Upper lobe of left lung (tissue), 6 donors: ENCODE results near the gene GSTM2. TPM values are rescaled to one million over a fixed set of nuclear protein-coding genes. Genes with fewer than 3 reads are reported as not detected.
"Not testable (repeated sequence)": the region's sequence is repeated elsewhere in the genome, so short reads cannot be mapped to it uniquely, and the experiment has no call there.

Experiments used
- ATAC-seq, 2 donors: fragments of 200-7000 bp; cut with Tn5 transposase; one replicate each; pipeline ENCODE4 v1.9.1; 2022; ENCODE audit warnings: mild to moderate bottlenecking in 2 of 2, moderate library complexity in 2 of 2; ENCODE audit not compliant: low FRiP score in 2 of 2
- DNase-seq, 2 donors: peaks; one replicate each; pipeline ENCODE4 v3.0.0-alpha.2; 2019 to 2020
- H3K27ac ChIP-seq, 4 donors: fragments of 200-600 bp; sonication (generic); one replicate each; pipeline ENCODE4 v1.5.1; 2016 to 2019
- H3K27me3 ChIP-seq, 4 donors: fragments of 200-600 bp; sonication (generic); one replicate each; pipeline ENCODE4 v1.5.1; 2017 to 2019
- H3K36me3 ChIP-seq, 4 donors: fragments of 200-600 bp; sonication (generic); one replicate each; pipeline ENCODE4 v1.5.1; 2016 to 2019
- H3K4me1 ChIP-seq, 4 donors: fragments of 200-600 bp; sonication (generic); one replicate each; pipeline ENCODE4 v1.5.1; 2018 to 2019
- H3K4me3 ChIP-seq, 4 donors: fragments of 200-600 bp; sonication (generic); one replicate each; pipeline ENCODE4 v1.5.1; 2017 to 2019; ENCODE audit warnings: mild to moderate bottlenecking in 2 of 4, moderate library complexity in 1 of 4
- H3K9me3 ChIP-seq, 4 donors: fragments of 200-600 bp; sonication (generic); one replicate each; pipeline ENCODE4 v1.5.1; 2018 to 2019
- EP300 ChIP-seq, 4 donors: sonication (generic); formaldehyde crosslinking; IDR thresholded peaks; one replicate each; pipeline ENCODE4 v1.5.1; 2017; ENCODE audit warnings: antibody characterized with exemption in 4 of 4, control low read depth in 2 of 4
- POLR2A ChIP-seq, 4 donors: fragments of 450-650 bp; IDR thresholded peaks; one replicate each; pipeline ENCODE4 v1.5.1; 2016 to 2017; ENCODE audit warnings: antibody characterized with exemption in 4 of 4, mild to moderate bottlenecking in 2 of 4
- POLR2AphosphoS5 ChIP-seq, 2 donors: sonication (generic); formaldehyde crosslinking; IDR thresholded peaks; one replicate each; pipeline ENCODE4 v1.5.1; 2017; ENCODE audit warnings: antibody characterized with exemption in 2 of 2
- WGBS, 2 donors: methylation state at CpG; one replicate each; pipeline ENCODE4 v1.1.5; 2017 to 2018; 5-methylcytosine and 5-hydroxymethylcytosine counted together
- total RNA-seq, 6 donors: library from RNA; depleted of rRNA in 4 of 6; stranded (reverse); fragments of >200 nt in 4 of 6; gene quantifications; one replicate each; pipeline versions ENCODE4 v1.1.0 to v1.2.1, GENCODE V29; 2016 to 2021
- TF ChIP-seq, protein P1 (sequence below), 6 experiments: fragments of 450-650 bp in 4 of 6; fragments of 200-600 bp in 2 of 6; sonication (generic) in 2 of 6; IDR thresholded peaks; one replicate each; pipeline ENCODE4 v1.5.1; 2016 to 2019; ENCODE audit warnings: antibody characterized with exemption in 6 of 6
- donor health status: DM: no; HTN: no; CAD: no; lungs with moderate emphysema.
- donor health status: DM: no; HTN: yes; CAD: no; lungs with severe emphysema.

The GSTM2 gene
- total RNA-seq, 6 donors from 2014 or later = 19.0 to 263 (median 31.6) TPM

- no peaks in the 10 kb centered on the region for H3K9me3 ChIP-seq
- H3K4me3 ChIP-seq = peak overlapping the region; percentile 33 to 63 (median 58)
- 16 to 29% methylated on average over 7 to 19 of the region's 26 CpGs for WGBS, 2 donors
- ATAC-seq = peak in 1 of 2 donors; percentile 6
- no peaks in the 10 kb centered on the region for H3K27me3 ChIP-seq
- peaks cover 7 to 16% (median 10%) of the 10 kb centered on the region in 4 donors for H3K4me1 ChIP-seq
- TF ChIP-seq, protein P1, sequence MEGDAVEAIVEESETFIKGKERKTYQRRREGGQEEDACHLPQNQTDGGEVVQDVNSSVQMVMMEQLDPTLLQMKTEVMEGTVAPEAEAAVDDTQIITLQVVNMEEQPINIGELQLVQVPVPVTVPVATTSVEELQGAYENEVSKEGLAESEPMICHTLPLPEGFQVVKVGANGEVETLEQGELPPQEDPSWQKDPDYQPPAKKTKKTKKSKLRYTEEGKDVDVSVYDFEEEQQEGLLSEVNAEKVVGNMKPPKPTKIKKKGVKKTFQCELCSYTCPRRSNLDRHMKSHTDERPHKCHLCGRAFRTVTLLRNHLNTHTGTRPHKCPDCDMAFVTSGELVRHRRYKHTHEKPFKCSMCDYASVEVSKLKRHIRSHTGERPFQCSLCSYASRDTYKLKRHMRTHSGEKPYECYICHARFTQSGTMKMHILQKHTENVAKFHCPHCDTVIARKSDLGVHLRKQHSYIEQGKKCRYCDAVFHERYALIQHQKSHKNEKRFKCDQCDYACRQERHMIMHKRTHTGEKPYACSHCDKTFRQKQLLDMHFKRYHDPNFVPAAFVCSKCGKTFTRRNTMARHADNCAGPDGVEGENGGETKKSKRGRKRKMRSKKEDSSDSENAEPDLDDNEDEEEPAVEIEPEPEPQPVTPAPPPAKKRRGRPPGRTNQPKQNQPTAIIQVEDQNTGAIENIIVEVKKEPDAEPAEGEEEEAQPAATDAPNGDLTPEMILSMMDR (IDR thresholded peaks at IDR 0.05) = no peak
- TF ChIP-seq POLR2AphosphoS5 (IDR thresholded peaks at IDR 0.05) (no peak), EP300 (IDR thresholded peaks at IDR 0.05) (no peak), POLR2A (IDR thresholded peaks at IDR 0.05) (no peak)
- peak overlapping the region in 3 of 4 donors; percentile 9 to 53 (median 46) for H3K27ac ChIP-seq
- peak in 1 of 2 donors; percentile 12 for DNase-seq
- H3K36me3 ChIP-seq = peaks cover 0 to 6% (median 0%) of the 10 kb centered on the region in 4 donors
These were observed 392 bp downstream of the GSTM2 start for GRCh38 chr1:109668123-109668775.

DNA sequence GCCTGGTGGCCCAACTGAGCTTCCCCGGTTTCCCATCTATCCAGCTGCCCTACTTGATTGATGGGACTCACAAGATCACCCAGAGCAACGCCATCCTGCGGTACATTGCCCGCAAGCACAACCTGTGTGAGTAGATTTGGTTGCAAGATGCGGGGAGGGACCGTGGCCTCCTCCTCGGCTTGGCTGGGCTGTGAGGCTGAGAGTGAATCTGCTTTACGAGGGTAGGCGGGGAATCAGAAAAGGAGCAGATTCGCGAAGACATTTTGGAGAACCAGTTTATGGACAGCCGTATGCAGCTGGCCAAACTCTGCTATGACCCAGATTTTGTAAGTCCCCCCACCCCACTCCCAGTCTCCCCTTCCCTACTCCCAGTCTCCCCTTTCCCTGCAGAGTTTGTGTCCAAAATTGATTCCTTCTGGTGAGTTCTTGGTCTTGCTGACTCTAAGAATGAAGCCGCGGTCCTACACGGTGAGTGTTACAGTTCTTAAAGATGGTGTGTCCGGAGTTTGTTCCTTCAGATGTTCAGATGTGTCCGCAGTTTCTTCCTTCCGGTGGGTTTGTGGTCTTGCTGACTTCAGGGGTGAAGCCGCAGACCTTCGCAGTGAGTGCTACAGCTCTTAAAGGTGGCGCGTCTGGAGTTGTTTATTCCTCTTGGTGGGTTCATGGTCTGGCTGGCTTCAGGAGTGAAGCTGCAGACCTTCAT lies 1.5 kb downstream of the GSTM2 start:
- Histone ChIP-seq H3K27me3 (no peaks in the 10 kb centered on the region), H3K4me1 (peaks cover 7 to 16% (median 10%) of the 10 kb centered on the region in 4 donors), H3K4me3 (no peak overlapping the region), H3K36me3 (peaks cover 0 to 7% (median 0%) of the 10 kb centered on the region in 4 donors), H3K27ac (no peak overlapping the region), H3K9me3 (no peaks in the 10 kb centered on the region)
- DNase-seq (no peak), ATAC-seq (no peak)
- TF ChIP-seq POLR2A (IDR thresholded peaks at IDR 0.05) (no peak), EP300 (IDR thresholded peaks at IDR 0.05) (no peak)
- WGBS, 2 donors = 85 to 91% methylated on average over 17 to 22 of the region's 22 CpGs

DNA sequence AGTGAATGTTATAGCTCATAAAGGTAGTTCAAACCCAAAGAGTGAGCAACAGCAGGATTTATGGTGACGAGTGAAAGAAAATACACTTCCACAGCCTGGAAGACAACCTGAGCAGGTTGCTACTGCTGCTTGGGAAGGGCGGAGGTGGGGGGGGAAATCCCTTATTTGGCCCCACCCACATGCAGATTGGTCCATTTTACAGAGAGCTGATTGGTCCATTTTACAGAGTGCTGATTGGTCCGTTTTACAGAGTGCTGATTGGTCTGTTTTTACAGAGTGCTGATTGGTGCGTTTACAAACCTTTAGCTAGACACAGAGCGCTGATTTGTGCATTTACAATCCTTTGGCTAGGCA lies 2.1 kb downstream of the GSTM2 start:
- H3K4me1 ChIP-seq = peaks cover 7 to 16% (median 10%) of the 10 kb centered on the region in 4 donors
- not testable (repeated sequence) for H3K27ac ChIP-seq, ATAC-seq, H3K4me3 ChIP-seq, H3K9me3 ChIP-seq, DNase-seq, H3K27me3 ChIP-seq, H3K36me3 ChIP-seq
- WGBS, 2 donors = 96 to 98% methylated on average over 4 of the region's 5 CpGs

DNA sequence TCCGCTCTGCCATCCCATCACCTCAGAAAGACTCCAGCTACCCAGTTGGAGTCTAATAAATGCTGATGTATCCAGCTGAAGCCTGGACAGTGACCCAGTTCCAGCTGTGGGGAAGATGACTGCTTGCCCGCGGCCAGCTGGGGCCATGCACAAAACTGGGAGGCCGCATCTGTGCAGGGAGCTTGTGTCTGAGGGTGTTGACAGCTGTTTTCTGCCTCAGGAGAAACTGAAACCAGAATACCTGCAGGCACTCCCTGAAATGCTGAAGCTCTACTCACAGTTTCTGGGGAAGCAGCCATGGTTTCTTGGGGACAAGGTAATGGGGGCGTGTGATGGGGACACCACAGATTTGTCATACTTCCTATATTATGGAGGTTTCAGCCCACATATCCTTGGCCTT lies 3.2 kb downstream of the GSTM2 start:
- H3K27ac ChIP-seq = no peak overlapping the region
- H3K9me3 ChIP-seq = no peaks in the 10 kb centered on the region
- ATAC-seq (no peak), DNase-seq (peak in 1 of 2 donors; percentile 38)
- 84 to 99% methylated on average over 4 to 5 of the region's 5 CpGs for WGBS, 2 donors
- H3K36me3 ChIP-seq = peaks cover 0 to 7% (median 0%) of the 10 kb centered on the region in 4 donors
- no peaks in the 10 kb centered on the region for H3K27me3 ChIP-seq
- TF ChIP-seq, protein P1 (IDR thresholded peaks at IDR 0.05) = no peak
- TF ChIP-seq POLR2A (IDR thresholded peaks at IDR 0.05) (no peak), EP300 (IDR thresholded peaks at IDR 0.05) (no peak), POLR2AphosphoS5 (IDR thresholded peaks at IDR 0.05) (no peak)
- peaks cover 7 to 16% (median 10%) of the 10 kb centered on the region in 4 donors for H3K4me1 ChIP-seq
- H3K4me3 ChIP-seq = no peak overlapping the region

DNA sequence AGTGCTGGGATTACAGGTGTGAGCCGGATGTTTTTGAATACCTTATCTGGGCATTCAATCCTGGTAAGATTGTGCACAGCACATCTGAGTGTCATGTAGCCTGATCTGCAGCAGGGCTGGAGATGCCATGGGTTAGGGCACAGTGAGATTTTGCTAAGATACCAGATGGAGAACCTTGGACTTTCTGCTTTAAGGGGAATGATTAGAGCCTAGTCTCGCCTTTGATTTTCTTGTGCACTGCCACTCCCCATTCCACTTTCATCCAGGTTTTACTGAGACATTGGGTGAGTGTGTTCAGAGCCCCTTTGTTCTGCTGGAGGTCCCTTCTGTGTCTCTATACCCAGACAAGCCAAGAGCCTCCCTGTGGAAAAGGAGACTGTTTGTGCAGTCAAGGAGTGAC lies 6.0 kb downstream of the GSTM2 start:
- not testable (repeated sequence) for DNase-seq

DNA sequence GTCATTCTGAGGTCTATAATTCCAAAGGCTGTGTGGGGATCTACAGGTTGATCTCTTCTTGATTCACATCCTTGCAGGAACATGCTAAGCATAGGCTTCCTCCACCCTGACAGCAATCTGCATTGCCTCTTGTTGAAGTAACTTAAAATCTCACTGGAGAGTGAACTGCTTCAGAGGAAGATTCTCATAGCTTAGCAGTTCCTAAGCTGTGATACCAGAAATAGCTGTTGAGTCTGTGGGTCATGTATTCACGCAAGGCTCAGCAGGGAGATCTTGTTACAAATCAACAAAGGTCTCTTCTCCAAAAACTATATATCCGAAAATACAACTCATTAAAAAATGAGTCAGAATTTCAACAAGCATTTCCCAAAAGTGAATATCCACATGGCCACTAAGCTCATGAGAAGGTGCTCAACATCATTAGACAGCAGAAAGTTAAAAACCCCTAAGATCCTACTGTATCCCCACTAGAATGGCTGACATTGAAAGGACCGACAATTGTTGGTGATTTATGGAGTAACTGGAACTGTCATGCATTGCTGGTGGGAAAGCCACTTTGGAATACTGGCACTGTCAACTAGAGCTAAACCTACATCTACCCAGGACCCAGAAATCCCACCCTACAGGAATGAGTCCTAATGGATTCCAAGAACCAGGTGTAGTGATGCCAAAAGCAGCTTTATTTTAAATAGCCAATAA lies 9.0 kb downstream of the GSTM2 start:
- not testable (repeated sequence) for DNase-seq, H3K27me3 ChIP-seq, ATAC-seq, H3K9me3 ChIP-seq, H3K4me1 ChIP-seq, H3K27ac ChIP-seq, H3K4me3 ChIP-seq, H3K36me3 ChIP-seq
- WGBS, 2 donors = 85 to 92% methylated on average over 3 of the region's 3 CpGs

More for the DNA sequence above, 6.0 kb downstream of the GSTM2 start:
- not testable (repeated sequence) for H3K4me3 ChIP-seq, H3K9me3 ChIP-seq, H3K27ac ChIP-seq, H3K4me1 ChIP-seq, H3K36me3 ChIP-seq, ATAC-seq, H3K27me3 ChIP-seq
- WGBS, 2 donors = 75 to 83% methylated on average over 2 of the region's 2 CpGs
